ENCODE measurements around the gene MKX.

Gene MKX

GRCh38 chr10:27724287-27724686 is 21.3 kb downstream of the MKX start:
- in situ Hi-C loops (cut with HindIII; ENCODE audit: low sequenced_read_pairs): no loop called here
- H3K4me3 ChIP-seq (ENCODE audit: low read depth, low read length): no peak overlapping the region
- no peak for DNase-seq (ENCODE audit: low read depth)
- TF ChIP-seq, protein P1, sequence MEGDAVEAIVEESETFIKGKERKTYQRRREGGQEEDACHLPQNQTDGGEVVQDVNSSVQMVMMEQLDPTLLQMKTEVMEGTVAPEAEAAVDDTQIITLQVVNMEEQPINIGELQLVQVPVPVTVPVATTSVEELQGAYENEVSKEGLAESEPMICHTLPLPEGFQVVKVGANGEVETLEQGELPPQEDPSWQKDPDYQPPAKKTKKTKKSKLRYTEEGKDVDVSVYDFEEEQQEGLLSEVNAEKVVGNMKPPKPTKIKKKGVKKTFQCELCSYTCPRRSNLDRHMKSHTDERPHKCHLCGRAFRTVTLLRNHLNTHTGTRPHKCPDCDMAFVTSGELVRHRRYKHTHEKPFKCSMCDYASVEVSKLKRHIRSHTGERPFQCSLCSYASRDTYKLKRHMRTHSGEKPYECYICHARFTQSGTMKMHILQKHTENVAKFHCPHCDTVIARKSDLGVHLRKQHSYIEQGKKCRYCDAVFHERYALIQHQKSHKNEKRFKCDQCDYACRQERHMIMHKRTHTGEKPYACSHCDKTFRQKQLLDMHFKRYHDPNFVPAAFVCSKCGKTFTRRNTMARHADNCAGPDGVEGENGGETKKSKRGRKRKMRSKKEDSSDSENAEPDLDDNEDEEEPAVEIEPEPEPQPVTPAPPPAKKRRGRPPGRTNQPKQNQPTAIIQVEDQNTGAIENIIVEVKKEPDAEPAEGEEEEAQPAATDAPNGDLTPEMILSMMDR (IDR thresholded peaks at IDR 0.05; ENCODE audit: low read depth, low read length, missing control alignments): peak; percentile 12

- in situ Hi-C loops (cut with HindIII; ENCODE audit: low sequenced_read_pairs): no loop called here
- no peak for DNase-seq (ENCODE audit: low read depth)
- no peak overlapping the region for H3K4me3 ChIP-seq (ENCODE audit: low read depth, low read length)
- TF ChIP-seq, protein P1 (IDR thresholded peaks at IDR 0.05; ENCODE audit: low read depth, low read length, missing control alignments): no peak
Observed at GRCh38 chr10:27723436-27723835, 22.2 kb downstream of the MKX start.

DNA sequence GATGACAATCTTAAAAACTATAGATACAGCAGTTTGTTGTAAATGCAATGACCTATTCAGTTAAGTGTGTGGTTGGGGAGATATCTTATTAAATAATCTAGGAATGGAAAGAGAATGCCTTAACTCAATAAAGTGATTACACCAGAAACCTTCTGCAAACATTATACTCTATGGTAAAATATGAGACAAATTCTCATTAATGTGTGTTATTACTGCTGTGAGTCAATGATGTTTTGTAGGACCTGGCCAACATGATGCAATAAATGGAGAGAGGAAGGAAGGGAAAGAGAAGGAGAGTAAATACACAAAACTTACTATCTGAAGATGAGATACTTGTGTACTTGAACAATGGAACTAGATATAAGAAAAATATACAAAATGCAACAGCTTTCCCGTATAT is 25.1 kb downstream of the MKX start:
- TF ChIP-seq, protein P1 (IDR thresholded peaks at IDR 0.05; ENCODE audit: low read depth, low read length, missing control alignments): no peak
- H3K4me3 ChIP-seq (ENCODE audit: low read depth, low read length): no peak overlapping the region
- in situ Hi-C loops (cut with HindIII; ENCODE audit: low sequenced_read_pairs): no loop called here
- DNase-seq (ENCODE audit: low read depth): no peak

DNA sequence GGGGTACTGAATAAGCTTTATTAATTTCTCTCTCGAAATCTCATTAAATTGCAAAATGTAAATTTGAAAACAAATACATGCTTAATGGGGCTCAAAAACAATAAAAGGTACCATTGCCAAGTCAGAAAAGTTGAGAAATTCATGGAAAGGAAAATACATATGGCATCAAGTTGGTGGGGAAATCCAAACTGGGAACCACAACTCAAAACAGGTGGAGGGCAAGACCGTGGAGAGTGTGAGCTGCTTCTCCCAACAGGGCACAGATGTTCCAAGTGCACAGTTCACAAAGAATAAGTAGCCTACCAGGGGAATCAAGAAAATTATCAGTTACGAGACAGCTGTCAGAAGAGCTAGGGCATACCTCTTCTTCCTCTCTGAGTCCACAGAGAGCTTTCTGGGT is 26.6 kb downstream of the MKX start:
- TF ChIP-seq, protein P1 (IDR thresholded peaks at IDR 0.05; ENCODE audit: low read depth, low read length, missing control alignments): no peak
- H3K4me3 ChIP-seq (ENCODE audit: low read depth, low read length): no peak overlapping the region
- in situ Hi-C loops (cut with HindIII; ENCODE audit: low sequenced_read_pairs): no loop called here
- no peak for DNase-seq (ENCODE audit: low read depth)

- DNase-seq (ENCODE audit: low read depth): no peak
- TF ChIP-seq, protein P1 (IDR thresholded peaks at IDR 0.05; ENCODE audit: low read depth, low read length, missing control alignments): no peak
- in situ Hi-C loops (cut with HindIII; ENCODE audit: low sequenced_read_pairs): no loop called here
- no peak overlapping the region for H3K4me3 ChIP-seq (ENCODE audit: low read depth, low read length)
Observed at GRCh38 chr10:27717861-27718260, 27.8 kb downstream of the MKX start.

DNA sequence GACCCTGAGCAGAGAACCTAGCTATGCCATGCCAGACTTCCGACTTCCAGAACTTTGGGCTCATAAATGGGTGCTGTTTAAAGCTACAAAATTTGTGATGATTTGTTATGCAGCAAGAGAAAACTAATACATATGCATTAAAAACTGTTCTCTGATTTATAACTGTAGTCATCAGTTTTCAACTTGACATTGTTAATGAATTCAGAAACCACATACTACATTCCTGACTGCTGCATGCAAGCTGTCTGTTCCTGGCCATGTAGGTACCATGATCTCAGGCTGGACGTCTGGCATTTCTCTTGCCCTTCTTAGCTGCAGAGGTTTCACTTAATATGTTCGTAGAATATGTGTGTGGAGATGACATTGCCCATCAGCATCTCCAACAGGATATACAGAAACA is 28.4 kb downstream of the MKX start:
- no peak overlapping the region for H3K4me3 ChIP-seq (ENCODE audit: low read depth, low read length)
- TF ChIP-seq, protein P1 (IDR thresholded peaks at IDR 0.05; ENCODE audit: low read depth, low read length, missing control alignments): no peak
- in situ Hi-C loops (cut with HindIII; ENCODE audit: low sequenced_read_pairs): no loop called here
- DNase-seq (ENCODE audit: low read depth): no peak

GRCh38 chr10:27716521-27716920 is 29.1 kb downstream of the MKX start:
- in situ Hi-C loops (cut with HindIII; ENCODE audit: low sequenced_read_pairs): no loop called here
- TF ChIP-seq, protein P1 (IDR thresholded peaks at IDR 0.05; ENCODE audit: low read depth, low read length, missing control alignments): no peak
- DNase-seq (ENCODE audit: low read depth): no peak
- no peak overlapping the region for H3K4me3 ChIP-seq (ENCODE audit: low read depth, low read length)
